ENCODE results near the gene TUSC2.

The TUSC2 gene

DNA sequence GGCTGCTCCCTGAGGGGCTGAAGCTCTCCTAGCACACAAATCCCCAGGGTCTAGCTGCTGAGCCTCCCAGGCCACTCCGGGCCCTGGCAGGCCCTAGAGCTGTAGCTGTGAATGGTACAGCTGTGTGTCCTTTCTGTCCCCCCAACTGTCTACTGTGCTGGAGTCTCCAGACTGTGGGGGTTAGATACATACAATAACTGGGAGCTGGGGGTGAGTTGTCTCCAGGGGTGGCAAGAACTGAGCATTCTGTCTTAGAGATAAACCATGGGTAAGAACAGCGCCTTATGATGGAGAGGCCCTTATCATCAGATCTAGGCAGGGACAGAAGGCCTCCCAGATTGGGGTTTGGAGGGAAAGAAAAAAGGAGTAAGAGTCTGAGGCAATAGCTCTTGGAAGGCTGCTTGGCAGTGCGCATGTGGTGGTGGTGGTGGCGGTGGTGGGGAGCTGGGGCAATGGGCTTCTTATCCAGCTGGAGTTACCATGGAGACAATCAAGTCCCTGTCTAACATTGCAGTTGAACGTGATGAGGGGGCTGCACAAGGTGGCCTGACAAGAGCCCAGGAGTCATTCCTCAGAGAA, 26.3 kb upstream of the TUSC2 start:
- FAIRE-seq, result no peak

DNA sequence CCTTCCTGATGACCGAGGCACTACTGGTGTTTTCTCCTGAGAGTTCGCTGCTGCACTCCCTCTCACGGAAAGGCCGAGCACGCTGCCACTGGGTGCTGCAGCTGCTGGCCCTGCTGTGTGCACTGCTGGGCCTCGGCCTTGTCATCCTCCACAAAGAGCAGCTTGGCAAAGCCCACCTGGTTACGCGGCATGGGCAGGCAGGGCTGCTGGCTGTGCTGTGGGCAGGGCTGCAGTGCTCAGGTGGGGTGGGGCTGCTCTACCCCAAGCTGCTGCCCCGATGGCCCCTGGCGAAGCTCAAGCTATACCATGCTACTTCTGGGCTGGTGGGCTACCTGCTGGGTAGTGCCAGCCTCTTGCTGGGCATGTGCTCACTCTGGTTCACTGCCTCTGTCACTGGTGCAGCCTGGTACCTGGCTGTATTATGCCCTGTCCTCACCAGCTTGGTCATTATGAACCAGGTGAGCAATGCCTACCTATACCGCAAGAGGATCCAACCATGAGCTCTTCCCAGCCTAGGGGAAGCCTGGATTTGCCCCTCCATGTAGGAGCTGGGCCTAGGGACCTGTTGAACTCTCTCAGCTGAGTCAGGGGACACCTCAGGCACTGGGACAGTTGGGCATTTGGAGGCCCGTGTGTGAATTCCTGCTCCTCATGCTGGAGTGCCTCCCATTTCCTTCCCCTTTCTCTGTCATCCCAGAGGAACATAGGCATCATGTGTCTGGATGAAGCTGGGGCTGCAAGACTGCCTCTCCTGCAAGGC, 25.4 kb upstream of the TUSC2 start:
- no peak for FAIRE-seq

DNA sequence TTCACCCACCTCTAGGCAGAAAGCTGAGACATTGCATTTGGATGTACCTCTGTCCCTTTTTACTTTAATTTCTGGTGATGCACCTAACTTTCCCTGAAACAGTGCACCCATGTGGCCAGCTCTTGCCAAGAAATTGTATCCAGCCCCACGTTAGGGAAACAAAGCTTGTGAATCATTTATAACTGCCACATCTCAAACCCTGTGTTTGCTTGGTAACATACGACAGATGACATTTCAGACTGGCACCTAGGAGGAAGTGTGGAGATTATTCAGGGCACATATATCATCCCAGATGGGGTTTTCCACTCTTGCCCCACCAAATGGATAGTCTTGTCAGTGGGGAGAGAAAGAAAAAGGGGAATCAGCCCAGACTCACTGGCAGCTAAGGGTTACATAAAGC, 24.8 kb upstream of the TUSC2 start:
- no peak for FAIRE-seq

DNA sequence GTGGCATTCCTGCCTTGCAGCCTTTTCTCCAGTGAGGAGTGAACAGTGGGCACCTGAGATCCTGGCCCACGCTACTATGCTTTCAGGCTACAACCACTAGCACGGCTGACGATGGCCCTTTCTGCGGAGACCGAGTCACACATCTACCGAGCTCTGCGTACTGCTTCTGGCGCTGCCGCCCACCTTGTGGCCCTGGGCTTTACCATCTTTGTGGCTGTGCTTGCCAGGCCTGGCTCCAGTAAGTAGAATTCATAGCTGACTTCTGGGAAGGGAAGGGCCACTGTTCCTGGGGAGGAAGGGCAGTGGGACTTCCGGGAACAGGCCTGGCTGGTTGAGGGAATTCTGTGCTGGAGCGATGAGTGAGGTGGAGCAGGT, 23.3 kb upstream of the TUSC2 start:
- no peak for FAIRE-seq

DNA sequence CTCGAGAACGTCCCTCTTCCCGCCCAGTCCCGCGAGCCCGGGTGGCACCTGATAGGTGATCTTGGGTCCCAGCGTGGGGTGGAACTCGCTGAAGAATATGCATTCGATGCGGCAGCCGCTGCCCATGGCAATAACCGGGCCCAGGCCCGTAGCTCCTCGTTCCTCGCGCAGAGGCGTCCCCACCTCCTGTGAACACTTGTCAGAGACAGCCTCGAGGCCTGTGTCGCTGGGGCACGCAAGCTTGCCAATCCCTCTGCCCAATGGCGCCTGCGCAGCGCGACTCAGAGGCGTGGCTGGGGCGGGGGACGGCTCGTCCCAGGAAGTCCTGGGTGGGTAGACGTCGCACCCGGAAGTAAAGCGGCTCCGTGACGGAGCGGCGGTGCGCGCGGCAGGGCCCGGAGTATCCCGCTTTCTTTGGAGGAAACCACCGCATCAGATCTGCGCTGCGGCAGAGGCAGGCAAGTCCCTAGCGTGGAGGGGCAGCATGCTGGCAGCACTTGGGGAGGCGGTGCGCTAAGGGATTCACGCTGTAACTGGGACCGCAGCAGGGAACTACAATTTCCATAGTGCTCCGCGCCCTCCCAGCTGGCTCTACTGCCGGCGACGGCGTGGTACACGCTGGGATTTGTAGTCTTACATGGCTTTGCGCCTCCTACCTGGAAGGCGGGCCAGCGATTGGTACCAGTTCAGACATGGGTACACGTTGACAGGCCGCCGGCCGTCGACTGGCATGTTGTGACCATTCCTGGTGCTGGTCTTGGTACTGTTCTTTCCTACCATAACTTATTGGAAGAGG, 22.7 kb upstream of the TUSC2 start, which contains the start of the genes CYB561D2 and NPRL2:
CYB561D2 (plus strand) TSS at position 336 of the 796 bp plus-strand sequence. CDS start 572 bp downstream, outside the sequence.
NPRL2 (minus strand) TSS at position 249 of the 796 bp plus-strand sequence; CDS start at position 126, 123 bp downstream.
- FAIRE-seq, result no peak

DNA sequence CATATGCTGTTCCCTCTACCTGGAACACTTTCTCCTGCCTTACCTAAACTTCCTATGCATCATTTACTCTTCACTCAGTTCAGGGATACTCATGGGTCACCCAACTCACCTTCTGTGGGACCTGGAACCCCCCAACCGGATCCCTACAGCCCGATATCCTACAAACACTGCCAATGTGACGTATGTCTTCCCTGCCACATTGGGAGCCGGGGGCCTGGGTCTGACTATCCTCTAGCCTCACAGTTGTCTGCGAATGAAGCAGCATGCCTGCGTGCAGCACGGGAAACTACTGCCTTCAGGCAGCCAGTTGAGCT, 22.1 kb upstream of the TUSC2 start:
- FAIRE-seq, result no peak

DNA sequence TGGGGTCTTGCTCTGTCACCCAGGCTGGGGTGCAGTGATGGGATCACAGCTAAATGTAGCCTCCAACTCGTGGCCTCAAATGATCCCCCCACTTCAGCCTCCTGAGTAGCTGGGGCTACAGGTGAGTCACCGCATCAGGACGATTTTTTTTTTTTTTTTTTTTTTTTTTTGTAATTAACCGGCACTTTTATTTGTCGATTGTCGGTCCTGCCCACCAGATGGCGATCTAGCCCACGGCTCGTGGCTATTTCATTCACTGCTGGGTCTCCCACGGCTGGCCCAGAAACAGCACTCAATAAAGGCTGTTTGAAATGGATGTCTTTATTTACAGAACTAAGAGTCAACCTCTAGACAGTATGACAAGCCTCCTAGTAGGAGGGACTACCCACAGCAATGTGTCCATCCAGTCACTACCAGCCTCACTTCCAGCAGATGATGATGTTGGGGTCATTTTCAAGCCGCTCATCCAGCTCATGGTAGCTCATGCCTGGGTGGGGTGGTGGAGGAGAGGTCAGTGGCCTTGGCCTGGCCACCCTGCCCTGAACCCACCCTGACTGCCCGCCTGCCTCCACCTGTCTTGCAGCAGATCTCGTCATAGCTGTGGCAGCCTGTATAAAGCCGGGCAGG, 19.3 kb upstream of the TUSC2 start:
- no peak for FAIRE-seq

DNA sequence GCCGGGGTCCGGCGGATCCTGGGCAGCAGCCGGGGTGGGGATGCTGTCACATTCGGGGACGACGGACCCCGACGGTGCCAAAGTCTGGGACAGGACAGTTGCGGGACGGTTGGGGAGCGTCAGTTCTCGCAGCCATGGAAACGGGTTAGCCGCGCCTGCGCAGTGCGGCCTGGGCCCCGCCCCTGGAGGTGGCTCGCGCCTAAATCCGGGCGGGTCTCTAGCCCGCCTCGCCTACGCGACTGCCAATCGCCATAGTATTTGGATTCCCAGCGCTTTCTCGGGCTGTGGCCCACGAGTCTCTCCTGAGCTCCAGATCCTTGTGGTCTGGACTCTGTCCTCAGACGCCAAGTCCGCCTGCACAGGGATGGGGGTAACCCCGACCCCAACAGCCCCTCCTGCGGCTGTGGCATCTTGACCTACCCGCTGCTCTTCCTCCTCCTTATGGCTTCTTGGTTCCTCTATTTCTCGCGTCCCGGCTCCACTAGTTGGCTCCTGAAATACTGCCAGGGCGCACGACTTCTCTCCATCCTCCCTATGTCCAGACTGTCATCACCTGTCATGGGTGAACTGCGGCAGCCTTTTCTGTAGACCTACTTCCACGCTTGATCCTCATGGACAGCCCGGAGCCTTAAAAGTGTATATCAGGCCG, 17.7 kb upstream of the TUSC2 start, which contains the start of gene ZMYND10:
ZMYND10 (minus strand) TSS at position 147 of the 649 bp plus-strand sequence. CDS start 153 bp downstream, outside the sequence.
- no peak for FAIRE-seq

DNA sequence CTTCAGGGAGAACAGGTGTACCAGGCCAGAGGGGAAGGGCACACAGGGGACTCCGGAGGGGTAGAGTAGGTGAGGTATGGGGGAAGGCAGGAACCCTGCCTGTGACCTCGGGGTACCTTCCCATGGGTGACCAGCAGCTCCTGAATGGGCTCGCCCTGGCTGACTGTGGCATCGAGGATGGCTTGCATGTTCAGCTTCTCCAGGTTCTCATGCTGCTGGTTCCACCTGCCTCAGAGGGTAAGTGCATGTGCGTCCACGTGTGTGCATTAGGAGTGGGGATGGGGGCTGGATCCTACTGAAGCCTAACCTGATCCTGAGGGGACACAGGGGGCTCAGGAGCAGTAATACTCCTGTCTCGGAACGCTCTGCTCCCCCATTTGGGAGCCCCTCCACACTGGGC, 17.0 kb upstream of the TUSC2 start:
- no peak for FAIRE-seq

DNA sequence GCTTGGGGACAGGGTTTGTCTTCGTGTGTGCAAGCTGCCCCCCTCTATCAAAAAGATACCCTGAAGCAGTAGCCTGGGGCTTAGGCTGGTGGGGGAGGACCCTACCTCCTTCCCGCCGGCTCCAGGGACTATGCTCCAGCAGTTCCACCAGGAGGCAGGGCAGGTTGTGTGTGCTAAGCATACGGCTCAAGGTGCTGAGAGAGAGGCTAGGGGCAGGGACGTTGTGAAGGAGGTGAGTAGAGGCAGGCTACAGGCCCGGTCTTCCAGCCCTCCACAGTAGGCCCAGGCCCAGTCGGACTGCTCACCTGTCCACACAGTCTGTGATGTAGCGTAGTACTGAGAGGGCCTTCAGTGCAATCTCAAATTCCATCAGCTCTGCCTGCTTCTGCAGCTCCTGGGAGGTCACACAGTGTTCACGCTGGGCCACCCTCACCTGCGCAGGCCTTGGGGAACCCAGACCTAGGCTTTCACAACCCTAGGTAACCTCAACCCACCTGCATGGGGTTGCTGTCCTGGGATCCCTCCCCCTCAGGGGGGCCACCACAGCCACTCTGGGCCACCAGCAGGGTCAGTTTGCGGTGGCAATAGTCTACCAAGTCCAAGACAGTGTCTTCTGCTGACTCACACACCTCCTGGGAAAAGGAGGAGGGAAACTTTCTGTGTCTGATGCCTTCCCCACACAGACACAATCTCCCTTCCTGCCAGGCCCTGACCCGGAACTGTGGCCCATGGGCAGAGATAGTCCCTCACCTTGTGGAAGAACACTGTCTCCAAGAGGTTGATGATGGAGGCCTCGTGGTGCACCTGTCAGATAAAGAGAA, 15.0 kb upstream of the TUSC2 start:
- FAIRE-seq, result no peak

DNA sequence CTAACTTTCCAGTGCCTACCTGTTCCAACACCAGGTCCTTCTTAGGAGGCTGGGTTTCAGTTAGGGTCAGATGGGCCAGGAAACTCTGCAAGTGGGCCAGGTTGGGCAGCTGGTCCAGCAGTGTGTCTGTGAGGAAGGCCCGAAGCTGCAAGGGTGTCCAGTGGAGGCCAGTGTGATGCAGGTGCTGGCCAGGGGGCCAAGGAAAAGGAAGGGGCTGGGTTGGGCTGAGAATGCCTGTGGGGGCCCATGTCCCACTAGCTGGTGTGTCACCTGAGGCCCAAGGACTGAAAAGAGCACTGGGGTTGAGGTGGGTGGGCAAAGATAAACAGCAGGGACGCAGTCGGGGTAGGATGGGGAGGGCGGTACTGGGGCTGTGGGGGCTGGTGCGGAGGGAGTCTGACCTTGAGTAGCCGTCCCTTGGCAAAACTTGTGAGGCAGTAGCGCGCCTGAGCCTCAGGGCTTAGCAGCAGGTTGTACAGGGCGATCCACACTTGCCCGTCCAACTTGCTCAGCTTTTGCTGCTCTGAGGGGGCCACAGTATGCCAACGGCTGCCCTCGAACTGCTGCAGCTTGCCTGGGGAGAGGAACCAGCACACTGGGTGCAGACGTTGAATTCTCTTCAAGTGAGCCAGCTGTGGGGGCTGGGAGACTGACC, 14.1 kb upstream of the TUSC2 start:
- FAIRE-seq, result no peak

DNA sequence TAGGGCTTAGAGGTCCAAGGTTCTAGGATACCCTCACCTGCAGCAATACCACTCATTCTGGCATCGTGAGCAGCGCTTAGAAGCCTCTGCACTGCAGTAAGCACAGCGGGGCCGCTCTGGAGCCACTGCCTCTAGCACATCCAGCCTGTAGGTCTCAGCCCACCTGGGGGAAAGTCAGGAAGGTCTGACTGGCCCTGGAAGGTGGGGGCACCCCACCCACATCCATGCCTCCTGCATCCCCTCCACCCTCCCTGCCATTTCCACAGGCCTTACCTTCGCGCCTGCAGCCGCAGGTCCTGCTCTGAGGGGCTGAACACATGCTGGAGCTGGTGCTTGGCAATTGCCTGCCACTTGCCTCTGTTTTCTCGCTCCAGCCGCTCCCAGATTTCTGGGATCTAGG, 13.5 kb upstream of the TUSC2 start:
- FAIRE-seq, result no peak

DNA sequence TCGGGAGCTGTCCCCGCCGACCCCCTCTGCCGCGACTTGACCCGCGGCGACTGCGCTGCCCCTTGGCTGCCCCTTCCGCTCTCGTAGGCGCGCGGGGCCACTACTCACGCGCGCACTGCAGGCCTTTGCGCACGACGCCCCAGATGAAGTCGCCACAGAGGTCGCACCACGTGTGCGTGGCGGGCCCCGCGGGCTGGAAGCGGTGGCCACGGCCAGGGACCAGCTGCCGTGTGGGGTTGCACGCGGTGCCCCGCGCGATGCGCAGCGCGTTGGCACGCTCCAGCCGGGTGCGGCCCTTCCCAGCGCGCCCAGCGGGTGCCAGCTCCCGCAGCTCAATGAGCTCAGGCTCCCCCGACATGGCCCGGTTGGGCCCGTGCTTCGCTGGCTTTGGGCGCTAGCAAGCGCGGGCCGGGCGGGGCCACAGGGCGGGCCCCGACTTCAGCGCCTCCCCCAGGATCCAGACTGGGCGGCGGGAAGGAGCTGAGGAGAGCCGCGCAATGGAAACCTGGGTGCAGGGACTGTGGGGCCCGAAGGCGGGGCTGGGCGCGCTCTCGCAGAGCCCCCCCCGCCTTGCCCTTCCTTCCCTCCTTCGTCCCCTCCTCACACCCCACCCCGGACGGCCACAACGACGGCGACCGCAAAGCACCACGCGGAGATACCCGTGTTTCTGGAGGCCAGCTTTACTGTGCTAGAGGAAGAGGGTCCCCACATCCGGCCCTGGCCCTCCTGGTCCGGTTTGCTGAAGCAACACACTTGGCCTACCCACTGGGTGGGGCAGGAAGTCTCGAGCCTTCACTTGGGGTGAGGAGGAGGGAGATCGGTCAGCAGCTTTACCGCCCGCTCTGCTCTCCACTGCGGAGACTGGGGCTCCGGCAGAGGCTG, 12.7 kb upstream of the TUSC2 start, which contains the start of gene RASSF1:
RASSF1 (minus strand) TSS at position 389 of the 882 bp plus-strand sequence; CDS start at position 358, 31 bp downstream.
- no peak for FAIRE-seq

DNA sequence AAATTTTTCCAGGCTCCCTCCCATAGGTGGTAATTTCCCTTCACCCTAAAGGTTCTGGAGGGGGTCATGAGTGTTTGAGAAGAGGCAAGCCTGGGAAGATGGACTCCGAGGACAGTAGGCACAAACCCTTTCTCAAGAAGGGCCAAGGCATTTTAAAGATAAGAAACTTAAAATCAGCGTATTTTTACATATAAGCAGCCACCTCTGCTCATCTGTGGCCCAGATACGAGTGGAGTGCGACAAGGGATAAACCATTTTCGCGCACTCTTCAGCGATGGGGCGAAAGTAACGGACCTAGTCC, 12.1 kb upstream of the TUSC2 start:
- no peak for FAIRE-seq

DNA sequence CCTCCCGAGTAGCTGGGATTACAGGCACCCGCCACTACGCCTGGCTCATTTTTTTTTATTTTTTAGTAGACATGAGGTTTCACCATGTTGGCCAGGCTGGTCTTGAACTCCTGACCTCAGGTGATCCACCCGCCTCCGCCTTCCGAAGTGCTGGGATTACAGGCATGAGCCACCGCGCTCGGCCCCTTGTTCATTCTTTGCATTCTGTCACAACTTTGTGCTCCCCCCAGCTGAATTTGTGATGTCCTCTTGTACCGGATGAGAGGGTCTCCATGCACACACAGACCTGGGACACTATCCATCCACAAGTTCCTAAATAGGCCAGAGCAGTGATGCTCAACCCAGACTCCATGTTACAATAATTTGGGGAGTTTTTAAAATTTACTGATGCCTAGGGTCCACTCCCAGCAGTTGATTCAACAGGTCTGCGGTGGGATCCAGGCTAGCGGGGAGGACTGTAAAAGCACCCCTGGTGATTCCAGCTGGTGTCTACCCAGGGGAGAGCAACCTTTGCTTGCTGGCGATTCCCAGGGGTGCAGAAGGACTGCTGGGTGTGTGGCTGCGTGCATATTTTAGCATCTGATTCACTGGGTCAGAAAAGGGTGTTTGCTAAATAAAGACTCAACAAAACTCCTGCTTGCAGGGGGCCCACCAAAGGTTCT, 11.6 kb upstream of the TUSC2 start:
- FAIRE-seq, result no peak

DNA sequence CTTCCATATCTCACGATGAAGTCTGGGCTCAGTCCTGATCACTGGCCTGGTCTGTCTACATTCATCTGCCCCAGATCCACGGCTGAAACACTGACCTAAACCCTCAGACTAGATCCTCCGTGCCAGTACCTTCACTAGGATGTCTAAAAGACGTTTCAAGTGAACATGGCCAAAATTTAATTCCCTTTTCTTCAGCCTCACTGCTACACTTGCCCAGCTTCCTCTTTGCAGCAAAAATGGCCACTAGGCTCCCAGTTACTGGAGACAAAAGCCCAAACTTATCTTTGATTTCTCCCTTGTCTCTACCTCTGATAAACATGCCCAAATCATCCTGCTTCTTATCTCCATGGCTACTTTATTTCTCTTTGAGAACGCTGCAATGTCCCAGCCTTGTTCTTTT, 10.9 kb upstream of the TUSC2 start:
- no peak for FAIRE-seq

DNA sequence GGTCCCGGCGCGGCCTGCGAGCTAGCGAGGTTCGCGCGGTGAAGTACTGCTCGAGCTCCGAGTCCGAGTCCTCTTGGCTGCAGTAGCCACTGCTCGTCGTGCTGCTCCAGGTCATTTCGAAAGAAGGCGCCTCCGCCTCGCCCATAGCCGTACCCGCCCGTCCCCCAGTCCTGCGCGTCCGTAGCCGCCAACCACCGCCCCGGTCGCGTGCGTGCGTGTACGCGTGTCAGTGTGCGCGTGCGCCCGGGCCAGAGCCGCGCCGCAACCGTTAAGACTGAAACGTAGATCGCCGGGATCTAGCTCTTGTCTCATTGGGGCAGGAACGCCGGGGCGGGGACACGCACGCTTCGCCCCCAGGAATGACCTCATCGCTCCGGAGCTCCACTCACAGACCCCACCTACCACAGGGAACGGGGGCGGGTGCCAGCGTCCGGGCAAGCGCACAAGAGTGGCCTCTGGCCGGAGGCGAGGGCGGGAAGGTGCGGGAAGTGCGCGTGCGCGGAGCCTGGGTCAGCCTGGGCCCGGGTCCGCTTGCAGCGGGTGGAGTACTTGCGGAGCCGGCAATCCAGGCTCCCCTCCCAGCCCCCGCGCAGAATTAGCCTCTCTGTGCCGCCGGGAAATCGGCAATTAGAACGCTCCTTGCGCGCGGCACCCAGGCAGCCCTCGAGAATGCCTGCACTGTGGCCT, 9.3 kb upstream of the TUSC2 start:
- no peak for FAIRE-seq

DNA sequence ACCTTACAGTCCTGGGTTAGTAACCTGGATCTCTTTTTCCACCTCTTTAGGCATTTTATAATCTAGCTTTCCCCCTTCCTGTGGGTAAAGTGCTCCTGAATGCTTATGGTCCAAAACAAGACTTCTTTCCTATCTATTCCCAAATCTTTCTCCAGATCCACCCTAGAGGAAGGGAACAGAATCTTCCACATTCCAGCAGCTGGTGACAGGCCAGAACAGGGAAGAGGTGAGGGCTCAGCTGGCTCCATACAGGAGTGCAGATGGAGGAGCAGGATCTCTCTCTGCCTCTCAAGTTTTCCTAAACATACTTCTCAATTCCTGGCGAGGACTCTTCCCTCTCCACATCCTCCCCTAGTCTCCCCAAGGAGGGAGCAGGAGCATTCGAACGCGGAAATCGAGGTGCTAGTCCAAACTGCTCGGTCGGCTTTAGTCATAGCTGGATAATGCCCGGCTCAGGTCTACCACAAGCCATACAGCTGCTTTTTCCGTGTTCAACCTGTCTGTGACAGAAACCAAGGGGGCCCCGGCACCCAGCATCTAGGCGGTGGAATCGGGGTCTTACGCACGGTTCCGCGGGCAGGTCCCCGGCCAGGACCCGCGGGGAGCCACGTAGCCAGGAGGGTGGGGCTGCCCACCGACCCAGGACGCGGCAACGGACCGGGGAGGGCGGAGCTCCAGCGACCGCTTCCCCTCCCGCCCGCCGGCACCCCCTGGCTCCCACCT, 8.6 kb upstream of the TUSC2 start:
- no peak for FAIRE-seq
